ENCODE measurements around the gene CELF4.

Gene CELF4

GRCh38 chr18:37307181-37307580, 258.4 kb downstream of the CELF4 start:
- FAIRE-seq: no peak

GRCh38 chr18:37306432-37306831, 259.2 kb downstream of the CELF4 start:
- no peak for FAIRE-seq

DNA sequence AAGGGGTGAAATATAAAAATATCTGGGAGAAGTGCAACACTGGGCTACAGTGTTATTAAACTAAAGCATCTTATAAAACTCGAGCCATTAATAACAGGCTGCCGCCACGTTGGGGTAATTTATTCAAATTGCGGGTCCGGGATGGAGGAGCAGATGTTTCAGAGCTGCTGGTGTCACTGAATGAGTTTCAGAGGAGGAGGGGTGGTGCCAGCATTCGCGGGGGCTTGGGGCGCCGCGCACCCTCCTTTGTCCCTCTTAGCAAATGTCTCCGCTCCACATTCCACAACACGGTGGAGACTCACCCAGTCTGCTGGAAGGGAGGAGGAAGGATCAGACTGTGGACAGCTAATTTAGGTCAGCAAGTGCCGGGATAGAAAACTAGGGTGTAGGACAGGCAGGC, 260.5 kb downstream of the CELF4 start:
- FAIRE-seq: no peak

- no peak for FAIRE-seq
These were observed 261.5 kb downstream of the CELF4 start for GRCh38 chr18:37304012-37304680.

GRCh38 chr18:37303009-37303408, 262.6 kb downstream of the CELF4 start:
- FAIRE-seq: no peak

DNA sequence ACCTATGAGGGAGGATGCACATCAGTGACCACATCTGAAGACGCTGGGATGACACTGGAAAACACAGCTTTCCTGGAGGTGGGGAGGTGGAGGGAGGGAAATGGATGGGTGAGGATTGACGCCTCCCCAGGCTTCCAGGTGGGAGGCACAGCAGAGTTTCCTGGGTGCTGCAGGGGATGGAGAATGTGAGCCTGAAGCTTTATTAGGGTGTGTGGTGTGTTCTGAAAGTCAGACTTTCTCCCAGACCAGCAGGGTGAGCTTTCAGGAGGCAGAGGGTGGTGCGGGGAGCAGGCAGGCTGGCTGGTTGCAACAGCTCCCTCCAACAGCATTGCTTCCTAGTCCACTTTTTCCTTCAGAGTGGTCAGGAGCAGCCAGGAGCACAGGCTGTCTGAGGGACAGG, 263.1 kb downstream of the CELF4 start:
- FAIRE-seq: no peak

DNA sequence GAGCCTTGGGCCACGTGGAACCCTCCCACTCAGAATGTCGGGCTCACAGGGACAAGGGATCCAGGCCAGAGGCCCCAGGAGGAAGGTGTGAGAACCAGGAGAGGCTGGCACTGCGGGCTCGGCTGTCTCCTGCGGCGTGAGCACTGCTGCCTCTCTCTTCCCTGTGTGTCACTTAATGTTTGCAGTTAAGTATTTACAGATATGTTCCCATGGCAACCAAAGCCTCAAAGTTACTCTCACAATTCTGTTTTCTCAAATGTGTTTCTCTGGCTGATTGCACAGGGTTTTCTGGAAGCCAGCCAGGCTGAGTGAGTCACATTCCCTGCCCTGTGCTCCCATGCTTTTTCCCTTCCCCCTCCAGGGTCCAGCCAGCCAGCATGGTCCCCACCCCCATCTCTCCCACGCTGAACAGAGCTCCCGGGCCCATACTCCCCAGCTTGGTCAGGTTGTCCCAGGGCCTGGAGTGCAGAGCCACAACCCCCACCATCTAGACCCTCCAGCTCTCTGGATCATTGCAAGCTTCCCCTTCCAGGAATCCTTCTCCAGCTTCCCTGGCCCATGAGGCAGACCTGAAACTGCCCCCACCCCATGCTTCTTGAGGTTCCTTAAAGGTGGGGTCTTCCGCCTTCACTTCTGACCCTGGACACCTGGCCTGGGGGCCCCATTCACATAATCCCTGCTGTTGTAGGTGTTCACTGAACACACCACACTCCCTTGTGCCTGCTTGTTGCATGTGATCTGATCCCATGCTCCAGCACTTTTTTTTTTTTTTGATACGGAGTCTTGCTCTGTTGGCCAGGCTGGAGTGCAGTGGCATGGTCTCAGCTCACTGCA, 265.9 kb downstream of the CELF4 start:
- peak; percentile 99 for FAIRE-seq

DNA sequence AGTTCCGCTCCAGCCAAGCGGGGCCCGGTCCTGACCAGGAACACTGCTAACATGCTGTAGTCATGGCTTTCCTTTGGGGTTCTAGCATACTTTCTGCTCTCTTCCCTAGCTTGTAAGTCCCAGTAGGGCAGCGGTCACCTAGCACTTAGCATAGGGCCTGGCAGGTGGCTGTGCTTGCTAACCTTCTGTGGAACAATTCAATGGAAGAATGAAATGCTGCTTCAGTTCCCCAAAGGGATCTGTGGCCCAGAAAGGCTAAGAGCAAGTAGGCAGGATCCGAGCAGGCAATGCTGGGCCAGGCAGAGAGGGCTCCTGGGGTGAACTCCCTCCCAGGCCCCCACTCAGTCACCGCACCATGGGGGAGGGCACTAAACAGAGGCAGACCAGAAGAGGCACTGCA, 266.8 kb downstream of the CELF4 start:
- no peak for FAIRE-seq

DNA sequence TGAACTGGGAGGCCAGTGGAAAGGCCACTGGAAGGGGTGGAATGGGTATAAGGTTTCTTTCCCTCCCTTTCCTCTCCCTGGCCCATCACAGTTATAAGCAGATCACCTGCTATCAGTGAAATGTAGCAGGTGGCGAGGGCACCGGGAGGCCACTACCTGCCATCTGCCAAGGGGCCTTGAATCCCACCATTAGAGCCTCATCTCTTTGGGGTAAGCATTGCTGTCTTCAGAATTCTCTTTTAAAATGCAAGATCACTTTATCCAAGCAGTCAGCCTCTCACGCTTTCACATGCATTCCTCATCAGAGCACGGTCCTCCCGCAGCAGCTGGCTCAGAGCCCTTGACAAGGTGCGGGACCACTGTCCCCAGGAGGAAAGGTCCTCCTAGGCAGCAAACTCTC, 268.5 kb downstream of the CELF4 start:
- no peak for FAIRE-seq

- no peak for FAIRE-seq
These were observed 270.6 kb downstream of the CELF4 start for GRCh38 chr18:37294951-37295350.

- no peak for FAIRE-seq
These were observed 272.2 kb downstream of the CELF4 start for GRCh38 chr18:37293359-37293758.

GRCh38 chr18:37289423-37289822, 276.2 kb downstream of the CELF4 start:
- no peak for FAIRE-seq

- no peak for FAIRE-seq
These were observed 278.0 kb downstream of the CELF4 start for GRCh38 chr18:37287601-37288000.

DNA sequence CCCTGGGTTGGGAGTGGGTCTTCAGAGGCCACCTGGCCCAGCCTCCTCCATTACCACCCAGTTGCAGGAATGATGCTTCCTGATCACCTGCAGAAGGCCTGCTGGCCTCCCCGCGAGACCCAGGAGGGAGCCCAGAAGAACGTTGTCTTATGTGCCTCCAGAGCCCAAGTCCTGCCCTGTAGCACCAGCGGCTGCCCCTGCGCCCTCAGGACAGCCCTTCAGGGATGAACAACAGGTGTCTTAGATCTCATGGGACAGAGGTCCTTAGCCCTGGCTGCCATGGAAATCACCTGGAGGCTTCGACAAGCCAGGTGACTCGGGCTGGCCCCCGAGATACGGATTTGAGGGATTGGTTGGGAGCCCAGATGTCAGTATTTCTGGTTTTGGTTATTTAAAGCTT, 278.8 kb downstream of the CELF4 start:
- no peak for FAIRE-seq

DNA sequence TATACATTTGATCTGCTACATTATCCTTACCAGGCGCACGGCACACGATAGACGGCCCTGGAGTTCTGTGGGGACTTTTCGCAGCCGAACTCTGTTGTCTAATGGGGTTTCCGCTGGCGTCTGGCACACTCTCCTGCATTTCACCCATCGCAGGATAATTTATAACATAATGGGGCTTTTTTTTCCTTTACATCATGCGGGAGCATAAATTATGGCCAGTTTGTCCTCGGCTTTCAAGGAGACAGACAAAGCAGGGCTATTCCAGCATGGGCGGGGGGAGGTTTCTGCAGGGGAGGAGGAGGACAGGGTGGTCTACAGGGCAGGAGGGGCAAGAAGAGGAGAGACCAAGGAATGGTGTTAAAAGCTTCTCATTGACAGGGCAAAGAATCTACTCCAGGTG, 279.8 kb downstream of the CELF4 start:
- no peak for FAIRE-seq

DNA sequence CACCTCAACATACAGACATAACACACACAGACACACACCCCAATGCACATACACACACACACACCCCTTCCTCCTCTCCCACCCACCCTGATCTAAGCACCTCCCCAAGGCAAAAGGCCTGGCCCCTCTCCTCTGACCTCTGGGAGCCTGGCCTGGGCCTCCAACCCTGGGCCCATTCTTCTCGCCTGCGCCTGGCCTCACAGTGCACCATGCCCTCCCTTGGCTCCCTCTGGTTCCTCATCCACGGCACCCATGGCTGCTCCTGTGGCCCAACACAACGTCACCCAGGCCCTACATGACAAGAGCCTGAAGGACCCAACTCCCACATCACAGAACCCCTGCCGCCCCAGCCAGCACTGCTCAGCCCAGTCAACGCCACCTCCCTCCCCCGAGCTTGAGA, 281.3 kb downstream of the CELF4 start:
- no peak for FAIRE-seq

DNA sequence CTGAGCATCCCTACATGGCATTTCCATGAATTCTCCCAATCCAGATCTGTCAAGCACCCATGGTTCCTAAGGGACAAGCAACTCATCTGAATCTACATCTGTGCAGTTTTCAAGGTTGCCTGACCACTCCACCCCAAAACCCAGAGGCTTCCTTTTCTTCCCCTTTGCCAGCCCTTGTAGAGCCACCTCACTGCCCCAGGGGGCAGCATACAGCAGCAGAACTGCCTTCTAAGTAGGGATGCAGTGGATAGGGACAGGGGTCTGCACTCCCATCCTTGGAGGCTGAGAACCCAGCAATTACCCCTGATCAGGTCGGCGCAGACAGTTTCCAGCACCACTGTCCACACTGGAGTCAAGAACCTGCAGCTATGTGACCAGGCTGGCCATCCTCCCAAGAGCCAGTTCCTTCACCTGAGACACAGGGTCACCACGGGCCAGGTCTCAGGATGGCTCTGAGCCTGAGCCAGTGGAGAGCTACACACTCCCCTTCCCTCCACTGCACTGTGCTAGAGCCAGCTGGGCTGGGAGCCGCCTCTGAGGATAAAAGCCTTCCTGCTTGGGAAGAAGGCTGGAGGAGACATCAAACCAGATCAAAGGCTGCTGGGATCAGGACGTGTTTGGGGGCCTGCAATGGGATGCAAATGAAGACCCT, 283.1 kb downstream of the CELF4 start:
- no peak for FAIRE-seq

GRCh38 chr18:37280701-37281393, 284.8 kb downstream of the CELF4 start:
- FAIRE-seq: no peak

DNA sequence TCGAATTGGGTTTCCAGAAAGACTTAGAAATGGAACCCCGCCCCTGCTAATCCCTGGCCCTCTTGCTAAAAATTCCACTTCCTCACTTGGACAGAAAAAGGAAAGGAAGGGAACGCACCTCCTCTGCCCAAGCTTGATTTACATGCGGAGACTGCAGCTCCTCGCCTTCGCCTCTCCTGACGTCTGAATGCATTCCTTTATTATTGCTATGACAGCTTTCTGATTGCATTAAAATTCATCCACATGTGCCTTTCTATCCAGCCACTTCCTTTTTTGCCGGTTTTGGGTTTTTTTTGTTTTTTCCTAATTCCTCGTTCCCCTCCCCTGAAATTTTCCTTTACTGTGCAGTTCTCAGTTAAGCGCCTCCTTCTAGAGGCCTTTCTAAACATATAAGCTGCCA, 287.8 kb downstream of the CELF4 start:
- FAIRE-seq: no peak

DNA sequence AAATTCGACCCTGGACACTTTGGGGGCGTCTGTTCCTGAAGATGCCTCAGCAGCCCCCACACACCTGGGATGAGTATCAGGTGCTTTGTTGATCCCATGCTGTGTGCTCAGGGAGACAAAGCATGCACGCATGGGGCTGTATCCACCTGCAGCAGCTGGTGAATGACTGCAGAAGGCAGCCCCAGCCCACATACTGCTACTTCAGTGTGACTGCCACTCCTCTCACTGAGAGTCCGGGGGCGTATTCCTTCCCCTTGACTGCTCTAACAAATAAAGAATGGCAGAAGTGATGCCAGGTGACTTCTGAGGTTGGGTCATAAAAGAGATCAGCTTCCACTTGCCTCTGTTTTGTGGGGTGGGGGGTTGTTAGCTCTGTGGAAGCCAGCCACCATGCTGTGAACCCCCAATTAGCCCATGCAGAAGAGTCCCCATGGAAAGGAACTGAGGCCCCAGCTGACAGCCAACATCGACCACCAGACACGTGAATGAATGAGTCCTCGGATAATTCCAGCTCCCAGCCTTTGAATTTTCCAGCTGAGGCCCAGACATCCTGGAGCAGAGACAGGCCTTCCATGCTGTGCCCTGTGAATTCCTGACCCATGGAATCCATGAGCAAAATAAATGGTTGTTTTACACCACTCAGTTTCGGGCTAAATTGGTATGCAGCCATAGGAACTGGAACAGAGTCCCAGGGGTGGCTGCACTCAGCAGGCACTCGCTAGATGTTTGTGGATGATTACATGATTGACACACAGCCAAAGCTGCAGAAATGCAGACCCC, 289.3 kb downstream of the CELF4 start:
- FAIRE-seq: no peak

- no peak for FAIRE-seq
These were observed 290.3 kb downstream of the CELF4 start for GRCh38 chr18:37275237-37275741.

Measured in islet of Langerhans (tissue), 1 donor.